ENCODE measurements around the gene OR1N1.

DNA sequence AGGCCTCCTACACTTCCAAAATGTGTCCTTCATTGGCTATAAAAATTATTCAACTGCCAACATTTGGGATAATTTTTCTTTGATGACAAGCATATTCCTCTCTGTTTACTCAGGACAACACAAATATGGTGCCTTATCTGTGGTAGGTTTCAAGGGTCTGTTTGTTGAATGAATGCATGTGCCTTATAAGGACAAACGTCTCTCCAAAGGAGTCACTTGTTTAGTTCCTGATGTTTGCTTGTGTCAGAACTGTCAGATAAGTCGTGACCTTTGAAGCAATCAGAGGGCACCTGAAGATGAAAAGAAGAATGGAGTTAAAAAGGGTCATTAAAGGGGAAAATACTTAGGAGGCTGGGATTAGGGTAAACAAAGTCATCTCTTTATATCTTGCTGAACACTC lies 20.1 kb downstream of the OR1N1 start:
- TF ChIP-seq CTCF (optimal IDR thresholded peaks at IDR 0.05 in 1 of 3, IDR thresholded peaks at IDR 0.05 in 1 of 3, conservative IDR thresholded peaks at IDR 0.05 in 1 of 3; ENCODE audit: extremely low read depth in 1 of 3, insufficient read depth in 2 of 3, low read length in 3 of 3) (no peak), EZH2 (IDR thresholded peaks at IDR 0.05; ENCODE audit: low read length) (no peak)
